NCI-H1105 (cell line): ENCODE data around the gene CACNG3.
"Not testable (repeated sequence)": the region's sequence is repeated elsewhere in the genome, so short reads cannot be mapped to it uniquely, and the experiment has no call there.

Experiments used
- DNase-seq: peaks from one replicate; lab custom pipeline; 2025; lab: John Stamatoyannopoulos, UW

Gene CACNG3

DNA sequence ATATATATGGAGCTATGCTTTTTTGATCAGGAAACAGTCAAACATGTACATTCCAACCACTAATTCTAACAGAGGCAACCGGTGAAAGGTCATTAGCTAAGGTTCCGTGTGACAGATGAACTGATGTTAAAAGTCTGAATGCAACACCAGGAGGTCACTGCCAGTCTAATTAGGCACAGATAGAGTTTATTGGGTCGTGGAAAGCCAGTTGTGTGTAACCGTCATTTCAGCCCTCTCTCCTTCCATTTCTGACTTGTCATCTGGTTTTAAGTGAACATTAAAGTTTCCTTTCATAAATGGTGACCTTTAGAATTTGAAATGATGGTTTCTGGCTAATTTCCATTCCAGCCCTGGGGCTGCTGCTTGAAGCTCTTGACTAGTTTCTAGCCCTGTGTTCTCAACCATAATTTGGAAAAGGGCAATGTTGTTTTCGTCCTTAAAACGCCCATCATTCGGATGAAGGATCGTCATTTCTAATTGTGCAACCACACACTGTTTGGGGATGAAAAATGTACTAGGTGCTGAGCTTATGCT lies 23.9 kb downstream of the CACNG3 start:
- no peak for DNase-seq

DNA sequence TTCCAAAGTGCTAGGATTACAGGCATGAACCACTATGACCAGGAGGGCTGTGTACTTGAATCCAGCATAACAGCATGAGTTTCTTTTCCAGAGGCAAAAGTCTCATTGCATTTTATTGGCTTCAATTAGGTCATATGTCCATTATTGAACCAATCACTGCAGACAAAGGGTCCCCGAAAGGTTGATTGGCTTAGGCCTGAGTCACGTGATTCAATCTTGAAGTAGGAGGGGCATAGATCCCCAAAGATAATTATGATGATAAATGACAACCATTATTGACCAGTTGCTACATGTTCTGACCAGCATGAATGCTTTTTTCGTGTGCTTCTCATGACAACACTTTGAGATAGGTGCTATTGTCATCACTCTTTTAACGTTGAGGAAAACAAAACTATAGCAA lies 25.3 kb downstream of the CACNG3 start:
- no peak for DNase-seq

DNA sequence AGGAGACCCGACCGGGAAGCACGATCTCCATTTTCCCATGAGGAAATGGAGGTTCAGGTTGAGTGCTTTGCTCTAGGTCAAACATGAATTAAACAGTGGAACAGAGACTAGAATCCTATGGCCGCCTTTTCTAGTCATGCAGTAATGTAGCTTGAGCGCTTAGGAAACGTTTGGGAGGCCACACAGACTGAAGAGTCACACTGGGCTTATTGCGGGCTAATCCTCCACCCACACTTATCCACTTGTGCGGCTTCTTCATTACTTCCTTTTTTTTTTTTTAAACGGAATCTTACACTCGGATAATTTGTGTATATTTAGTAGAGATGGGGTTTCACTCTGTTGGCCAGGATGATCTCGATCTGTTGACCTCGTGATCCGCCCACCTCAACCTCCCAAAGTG lies 26.0 kb downstream of the CACNG3 start:
- DNase-seq, result no peak

- no peak for DNase-seq
These were observed 30.7 kb downstream of the CACNG3 start for GRCh38 chr16:24286741-24287405.

DNA sequence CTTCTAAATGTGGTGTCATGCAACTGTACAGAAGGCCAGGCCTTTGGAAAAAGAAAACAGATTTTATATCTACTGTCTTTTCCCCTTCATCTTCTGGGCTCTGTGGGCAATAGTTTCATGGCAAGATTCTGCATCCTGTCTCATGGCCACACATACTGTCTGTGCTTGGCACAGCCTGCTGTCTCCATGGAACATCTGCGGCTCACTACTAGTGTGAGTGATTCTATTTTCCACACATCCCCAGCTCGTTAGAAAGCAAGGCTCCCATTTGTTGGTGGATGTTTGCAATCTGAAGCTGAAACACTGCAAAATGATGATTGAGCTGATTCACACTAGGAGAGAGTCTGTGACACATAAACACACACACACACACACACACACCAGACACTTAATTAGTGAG lies 32.4 kb downstream of the CACNG3 start:
- no peak for DNase-seq

- no peak for DNase-seq
These were observed 33.1 kb downstream of the CACNG3 start for GRCh38 chr16:24289166-24289700.

- DNase-seq, result no peak
These were observed 35.8 kb downstream of the CACNG3 start for GRCh38 chr16:24291932-24292331.

DNA sequence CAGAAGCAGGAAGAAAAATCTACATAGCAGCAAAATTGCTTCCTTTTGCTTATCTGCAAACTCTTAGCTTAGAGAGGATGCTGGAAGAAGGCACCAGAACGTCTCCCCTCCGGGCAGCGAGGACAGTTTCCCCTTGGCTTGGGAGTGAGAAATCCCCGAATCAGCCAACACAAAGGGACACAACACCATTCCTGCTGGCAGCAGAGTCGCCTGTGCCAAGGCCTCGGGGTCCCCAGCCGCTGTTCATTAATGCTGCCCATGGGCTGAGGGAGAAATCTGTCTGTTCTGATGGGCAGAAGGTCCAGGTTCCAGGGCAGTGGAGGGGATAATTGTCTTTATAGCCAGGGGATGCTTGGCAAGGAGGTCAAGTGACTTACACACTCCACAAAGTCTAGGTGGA lies 38.0 kb downstream of the CACNG3 start:
- DNase-seq, result no peak

- DNase-seq, result no peak
These were observed 41.2 kb downstream of the CACNG3 start for GRCh38 chr16:24297375-24297774.

- no peak for DNase-seq
These were observed 42.5 kb downstream of the CACNG3 start for GRCh38 chr16:24298548-24299167.

DNA sequence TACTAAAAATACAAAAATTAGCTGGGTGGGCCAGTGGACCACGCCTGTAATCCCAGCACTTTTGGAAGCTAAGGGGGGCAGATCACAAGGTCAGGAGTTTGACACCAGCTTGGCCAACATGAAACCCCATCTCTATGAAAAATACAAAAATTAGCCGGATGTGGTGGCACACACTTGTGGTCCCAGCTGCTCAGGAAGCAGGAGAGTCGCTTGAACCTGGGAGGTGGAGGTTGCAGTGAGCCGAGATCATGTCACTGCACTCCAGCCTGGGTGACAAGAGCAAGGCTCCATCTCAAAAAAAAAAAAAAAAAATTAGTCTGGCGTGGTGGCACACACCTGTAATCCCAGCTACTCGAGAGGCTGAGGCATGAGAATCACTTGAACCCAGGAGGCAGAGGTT lies 44.6 kb downstream of the CACNG3 start:
- DNase-seq, result not testable (repeated sequence)

GRCh38 chr16:24302636-24303035 lies 46.5 kb downstream of the CACNG3 start:
- no peak for DNase-seq

GRCh38 chr16:24308200-24308599 lies 52.1 kb downstream of the CACNG3 start:
- DNase-seq, result no peak

DNA sequence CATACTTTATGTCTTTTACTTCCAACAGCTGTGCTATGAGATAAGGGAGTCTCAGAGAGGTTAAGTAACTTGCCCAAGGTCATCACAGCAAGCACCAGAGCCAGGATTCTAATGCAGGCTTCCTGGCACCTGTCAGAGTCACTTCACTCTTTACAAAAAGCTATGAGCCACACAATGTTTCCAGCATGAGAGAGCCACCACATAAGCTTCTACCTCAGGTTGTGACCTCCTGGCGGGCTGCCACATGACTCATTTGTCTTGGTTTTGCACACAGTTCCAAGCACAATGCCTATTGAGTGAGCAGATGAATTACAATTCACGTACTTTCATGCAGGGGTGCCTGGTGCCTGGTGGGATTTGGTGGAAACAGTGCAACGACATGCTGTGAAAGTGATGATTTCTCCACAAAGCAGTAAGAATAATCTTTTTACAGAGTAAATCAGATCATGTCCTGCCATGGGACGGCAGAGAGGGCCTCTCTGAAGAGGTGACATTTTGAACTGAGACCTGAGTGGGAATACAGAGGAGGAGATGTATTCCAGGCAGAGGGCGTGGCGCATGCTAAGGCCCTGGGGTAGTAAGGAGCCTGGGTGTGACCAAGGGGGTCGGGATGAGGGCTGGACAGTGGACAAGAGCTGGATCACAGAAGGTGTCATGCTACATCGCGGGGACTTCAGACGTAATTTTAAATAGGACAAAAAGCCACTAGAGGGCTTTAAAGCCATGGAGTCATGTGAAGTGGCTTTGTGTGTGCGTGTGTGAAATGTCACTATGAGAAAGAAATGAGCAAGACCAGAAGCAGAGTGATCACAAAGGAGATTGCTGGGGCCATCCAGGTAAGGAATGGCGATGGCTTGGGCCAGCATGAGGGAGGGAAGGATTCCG lies 53.4 kb downstream of the CACNG3 start:
- no peak for DNase-seq

DNA sequence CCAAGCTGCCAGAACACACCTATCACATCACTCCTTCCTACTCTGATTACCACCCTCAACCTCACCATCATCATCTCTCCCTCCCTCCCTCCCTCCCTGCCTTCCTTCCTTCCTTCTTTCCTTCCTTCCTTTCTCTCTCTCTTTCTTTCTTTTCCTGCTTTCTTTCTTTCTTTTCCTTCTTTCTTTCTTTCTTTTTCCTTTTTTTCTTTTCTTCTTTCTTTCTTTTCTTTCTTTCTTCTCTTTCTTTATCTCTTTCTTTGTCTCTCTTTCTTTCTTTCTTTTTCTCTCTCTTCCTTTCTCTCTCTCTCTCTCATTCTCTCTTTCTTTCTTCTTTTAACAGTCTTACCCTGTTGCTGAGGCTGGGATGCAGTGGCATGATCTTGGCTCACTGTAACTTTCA lies 59.2 kb downstream of the CACNG3 start:
- no peak for DNase-seq

DNA sequence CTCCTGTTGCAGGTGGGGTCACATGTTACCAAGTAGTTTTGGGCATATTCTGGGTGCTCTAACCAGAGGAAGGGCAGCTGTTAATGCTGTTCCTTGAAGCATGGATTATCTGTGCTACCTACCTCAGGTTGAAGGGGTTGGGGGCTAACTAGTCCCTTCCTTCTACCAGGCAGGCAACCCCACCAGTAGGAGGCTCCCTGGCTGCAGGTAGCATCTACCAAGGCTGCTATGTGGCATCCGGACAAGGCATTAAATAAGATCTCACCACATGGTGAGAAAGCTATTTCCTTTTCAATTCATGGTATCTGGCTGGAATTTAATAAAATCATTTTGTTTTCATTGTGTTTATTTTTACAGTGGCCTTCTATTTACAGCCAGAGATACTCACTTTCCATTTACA lies 62.5 kb downstream of the CACNG3 start:
- no peak for DNase-seq

- no peak for DNase-seq
These were observed 63.1 kb downstream of the CACNG3 start for GRCh38 chr16:24319126-24319814.

- no peak for DNase-seq
These were observed 66.0 kb downstream of the CACNG3 start for GRCh38 chr16:24322106-24322505.

- DNase-seq, result no peak
These were observed 68.3 kb downstream of the CACNG3 start for GRCh38 chr16:24324421-24324820.

DNA sequence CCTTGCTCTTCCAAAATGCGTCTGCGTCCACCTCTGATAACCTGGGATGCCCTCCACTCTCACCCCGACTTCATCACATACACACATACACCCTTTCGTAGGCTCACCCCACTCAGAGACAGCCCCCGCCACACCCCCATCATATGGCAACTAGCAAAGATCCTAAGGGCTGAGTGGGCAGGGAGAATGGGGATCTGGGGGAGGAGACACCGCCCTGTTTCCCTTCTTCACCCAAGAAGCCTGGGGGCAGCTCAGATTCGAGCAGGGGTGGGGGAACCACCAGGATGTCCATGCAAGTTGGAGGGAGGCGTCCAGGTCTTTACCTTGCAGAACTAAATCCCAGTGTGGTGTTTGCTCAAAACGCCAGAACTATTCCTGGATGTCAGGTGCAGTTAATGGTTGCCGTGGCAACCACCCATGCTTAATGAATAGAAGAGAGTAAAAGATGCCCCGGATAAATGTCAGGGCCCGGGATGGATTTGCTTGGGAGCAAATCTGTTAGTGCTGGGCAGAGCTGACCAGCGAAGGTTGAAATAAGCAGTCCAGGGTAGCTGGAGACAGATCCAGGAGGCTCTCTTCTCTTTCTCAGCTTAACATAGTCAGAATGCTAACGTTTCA lies 72.8 kb downstream of the CACNG3 start:
- DNase-seq, result peak; percentile 2

GRCh38 chr16:24332178-24332577 lies 76.0 kb downstream of the CACNG3 start:
- no peak for DNase-seq
